HCT116 (cell line): ENCODE results near the gene ABHD3. TPM values are rescaled to one million over a fixed set of nuclear protein-coding genes. Genes with fewer than 3 reads are reported as not detected.

Experiments
- ATAC-seq: fragments of 200-7000 bp; cut with Tn5 transposase; 2 replicates; pipeline ENCODE4 v1.9.1; 2020; ENCODE audit warnings: mild to moderate bottlenecking, moderate library complexity
- BruUV-seq: library from RNA; stranded (reverse); fragments of 400-500 nt; replicated peaks from 2 replicates; lab custom pipeline; 2021; lab: Mats Ljungman, UMichigan
- CTCF ChIA-PET: fragments of 300-600 bp; sonication (Branson Sonifier 250); formaldehyde crosslinking; loops from one replicate; lab custom pipeline; 2021; ENCODE audit warnings: antibody characterized with exemption; lab: Charles Lee
- POLR2A ChIA-PET: fragments of 300-600, 350-600 bp; sonication (Branson Sonifier 250); formaldehyde crosslinking; loops from one replicate; lab custom pipeline; 2021; ENCODE audit warnings: antibody characterized with exemption; lab: Charles Lee
- RAD21 ChIA-PET, 2 experiments: fragments of 300-600 bp; sonication (Branson Sonifier 250); formaldehyde crosslinking; loops; one replicate each; lab custom pipeline; 2023; ENCODE audit warnings: low total read pairs in 2 of 2; ENCODE audit not compliant: uncharacterized antibody in 2 of 2, unreplicated experiment in 2 of 2, low non-redundant PET in 1 of 2; lab: Charles Lee
- DNase-seq: peaks from one replicate; pipeline ENCODE4 v3.0.0-alpha.2; 2010; ENCODE audit warnings: low read depth, low spot score
- H2AFZ ChIP-seq: fragments of 200-600 bp; shearing (Covaris generic), sonication (generic); 2 replicates; pipeline ENCODE4 v1.6.1; 2017; ENCODE audit warnings: low read depth, mixed run types, mixed read lengths, antibody characterized with exemption, low read length; ENCODE audit not compliant: poor library complexity, severe bottlenecking
- H3K27ac ChIP-seq: 2 replicates; pipeline ENCODE4 v1.5.1; 2012; ENCODE audit warnings: low read depth, low read length
- H3K27me3 ChIP-seq: fragments of 200-600 bp; sonication (generic); 2 replicates; pipeline ENCODE4 v1.6.1; 2016; ENCODE audit warnings: mixed run types, low read length, mixed read lengths; ENCODE audit not compliant: insufficient read depth
- H3K36me3 ChIP-seq, 2 experiments: fragments of 200-500 bp in 1 of 2; fragments of 200-600 bp in 1 of 2; sonication (Bioruptor generic) in 1 of 2; sonication (generic) in 1 of 2; 2 replicates each; pipeline versions ENCODE4 v1.5.1 to v1.6.1; 2014 to 2016; ENCODE audit warnings: low read length in 2 of 2, inconsistent platforms in 1 of 2, mixed read lengths in 1 of 2, mixed run types in 1 of 2; ENCODE audit not compliant: insufficient read depth in 2 of 2, control insufficient read depth in 1 of 2
- H3K4me1 ChIP-seq, 2 experiments: fragments of 200-600 bp in 1 of 2; sonication (generic) in 1 of 2; 2 replicates each; pipeline versions ENCODE4 v1.5.1 to v1.6.1; 2012 to 2017; ENCODE audit warnings: low read length in 2 of 2, inconsistent platforms in 1 of 2, mild to moderate bottlenecking in 1 of 2, mixed read lengths in 1 of 2, mixed run types in 1 of 2, moderate library complexity in 1 of 2; ENCODE audit not compliant: insufficient read depth in 2 of 2, control insufficient read depth in 1 of 2
- H3K4me2 ChIP-seq: fragments of 200-600 bp; sonication (generic); 2 replicates; pipeline ENCODE4 v1.6.1; 2017; ENCODE audit warnings: mixed run types, low read length, mixed read lengths
- H3K4me3 ChIP-seq, 2 experiments: fragments of 200-600 bp in 1 of 2; sonication (generic) in 1 of 2; replicated peaks in 1 of 2; 2 replicates each; pipeline ENCODE4 v1.5.1; 2011 to 2016; ENCODE audit warnings: low read length in 2 of 2, control low read depth in 1 of 2, low read depth in 1 of 2, mild to moderate bottlenecking in 1 of 2, mixed read lengths in 1 of 2, mixed run types in 1 of 2
- H3K79me2 ChIP-seq: fragments of 200-600 bp; sonication (generic); 2 replicates; pipeline ENCODE4 v1.6.1; 2017; ENCODE audit warnings: mild to moderate bottlenecking, mixed run types, low read length, moderate library complexity, mixed read lengths; ENCODE audit not compliant: insufficient read depth
- H3K9ac ChIP-seq: fragments of 200-600 bp; sonication (generic); 2 replicates; pipeline ENCODE4 v1.6.1; 2016; ENCODE audit warnings: low read length, mixed read lengths
- H3K9me2 ChIP-seq: fragments of 200-600 bp; sonication (generic), shearing (Covaris generic); 2 replicates; pipeline ENCODE4 v1.6.1; 2017; ENCODE audit warnings: mixed run types, mild to moderate bottlenecking, moderate library complexity; ENCODE audit not compliant: insufficient read depth
- H3K9me3 ChIP-seq, 2 experiments: fragments of 200-500 bp in 1 of 2; fragments of 200-600 bp in 1 of 2; sonication (Bioruptor generic) in 1 of 2; sonication (generic) in 1 of 2; 2 replicates each; pipeline ENCODE4 v1.6.1; 2014 to 2017; ENCODE audit warnings: low read length in 2 of 2, mixed read lengths in 2 of 2, inconsistent platforms in 1 of 2, low read depth in 1 of 2, mild to moderate bottlenecking in 1 of 2, mixed run types in 1 of 2, moderate library complexity in 1 of 2; ENCODE audit not compliant: control insufficient read depth in 1 of 2, insufficient read depth in 1 of 2
- H4K20me1 ChIP-seq: fragments of 200-600 bp; sonication (generic), shearing (Covaris generic); 2 replicates; pipeline ENCODE4 v1.6.1; 2017; ENCODE audit warnings: mixed run types, mild to moderate bottlenecking, moderate library complexity; ENCODE audit not compliant: insufficient read depth
- ELF1 ChIP-seq: IDR thresholded peaks from 2 replicates; pipeline ENCODE4 v1.6.1; 2012; ENCODE audit warnings: low read depth, borderline replicate concordance
- EZH2phosphoT487 ChIP-seq: fragments of 200-600 bp; IDR thresholded peaks from 2 replicates; pipeline ENCODE4 v1.6.1; 2018; ENCODE audit warnings: antibody characterized with exemption, borderline replicate concordance
- FOSL1 ChIP-seq: IDR thresholded peaks from 2 replicates; pipeline ENCODE4 v1.6.1; 2012; ENCODE audit warnings: low read depth
- JUND ChIP-seq: IDR thresholded peaks from 2 replicates; pipeline ENCODE4 v1.6.1; 2012
- POLR2AphosphoS5 ChIP-seq: IDR thresholded peaks from 2 replicates; pipeline ENCODE4 v1.6.1; 2011; ENCODE audit warnings: mild to moderate bottlenecking, low read depth, low read length, moderate library complexity
- RAD21 ChIP-seq: IDR thresholded peaks from 2 replicates; pipeline ENCODE4 v1.6.1; 2012; ENCODE audit warnings: low read depth, mild to moderate bottlenecking
- REST ChIP-seq: IDR thresholded peaks from 2 replicates; pipeline ENCODE4 v1.6.1; 2012; ENCODE audit warnings: low read depth
- SP1 ChIP-seq: IDR thresholded peaks from 2 replicates; pipeline ENCODE4 v1.6.1; 2012; ENCODE audit warnings: low read depth
- TCF7L2 ChIP-seq: IDR thresholded peaks from 2 replicates; pipeline ENCODE4 v1.7.0; 2011; ENCODE audit warnings: borderline replicate concordance, inconsistent platforms; ENCODE audit not compliant: insufficient read depth, insufficient read length; ENCODE audit errors: extremely low read depth
- ZNF274 ChIP-seq: fragments of 200-500 bp; sonication (Bioruptor generic); IDR thresholded peaks from 2 replicates; pipeline ENCODE4 v1.6.1; 2014; ENCODE audit warnings: mild to moderate bottlenecking, low read depth, low read length, inconsistent platforms
- intact Hi-C: fragments of 100-400 bp; cut with micrococcal nuclease; formaldehyde crosslinking; loops from 2 replicates; pipeline ENCODE4 v1.10.0; 2022
- total RNA-seq: library from RNA; stranded (reverse); gene quantifications from one replicate; pipeline ENCODE4 v1.2.1, GENCODE V29; 2021; ENCODE audit not compliant: unreplicated experiment
- TF ChIP-seq, protein P1 (sequence below): IDR thresholded peaks from 2 replicates; pipeline ENCODE4 v1.6.1; 2012
- TF ChIP-seq, protein P2 (sequence below): IDR thresholded peaks from 2 replicates; pipeline ENCODE4 v1.6.1; 2011; ENCODE audit warnings: mild to moderate bottlenecking, low read length, moderate library complexity; ENCODE audit not compliant: insufficient replicate concordance; ENCODE audit errors: extremely low read depth

The ABHD3 gene
- total RNA-seq, 1 experiment from 2014 or later: 29.9 TPM

- Histone ChIP-seq H3K9ac (no peak overlapping the region; the same call in 1 of the 2 replicates), H3K4me2 (peak overlapping the region; percentile 51), H4K20me1 (no peaks in the 10 kb centered on the region), H3K4me1 (peaks cover 56 to 72% of the 10 kb centered on the region in 2 experiments), H3K4me3 (no peak overlapping the region), H3K36me3 (peaks cover 0 to 4% of the 10 kb centered on the region in 2 experiments; a peak in 1 of 4 replicates), H3K9me3 (no peaks in the 10 kb centered on the region), H3K79me2 (no peaks in the 10 kb centered on the region), H3K27ac (no peak overlapping the region; the same call in 1 of the 2 replicates), H3K27me3 (no peaks in the 10 kb centered on the region), H2AFZ (no peak overlapping the region), H3K9me2 (no peaks in the 10 kb centered on the region)
- ChIA-PET RAD21 (no interaction called here), CTCF (no interaction called here), POLR2A (interaction anchor here (1.0 kb wide), 1 partner anchor 70 kb away, joined by 3 read pairs; no protein-coding TSS in a partner anchor)
- TF ChIP-seq POLR2AphosphoS5 (peak; percentile 37; the same call in 1 of the 2 replicates), SP1 (peak; percentile 32; the same call in 1 of the 2 replicates), FOSL1 (0 out of 2 replicates have a peak, but pooled peaks have one; percentile 23), EZH2phosphoT487 (no peak), ELF1 (peak; percentile 34)
- ATAC-seq: peak; percentile 33
- intact Hi-C loops: no loop called here
- DNase-seq: peak; percentile 13
- no TSS peak for BruUV-seq
These were observed 34.8 kb downstream of the ABHD3 start for GRCh38 chr18:21669736-21670285.

GRCh38 chr18:21664069-21664468 lies 40.5 kb downstream of the ABHD3 start:
- no peaks in the 10 kb centered on the region for H3K79me2 ChIP-seq
- no peak overlapping the region for H3K9ac ChIP-seq
- DNase-seq: no peak
- POLR2A ChIA-PET: no interaction called here
- H3K9me3 ChIP-seq: no peaks in the 10 kb centered on the region
- H3K4me1 ChIP-seq: peaks cover 13 to 18% of the 10 kb centered on the region in 2 experiments
- CTCF ChIA-PET: no interaction called here
- no peak overlapping the region for H3K4me3 ChIP-seq
- no peaks in the 10 kb centered on the region for H4K20me1 ChIP-seq
- ATAC-seq: no peak
- RAD21 ChIA-PET: no interaction called here
- intact Hi-C loops: no loop called here
- H3K27me3 ChIP-seq: no peaks in the 10 kb centered on the region
- H2AFZ ChIP-seq: no peak overlapping the region
- H3K9me2 ChIP-seq: no peaks in the 10 kb centered on the region
- H3K27ac ChIP-seq: no peak overlapping the region
- no TSS peak for BruUV-seq
- peaks cover 0 to 6% of the 10 kb centered on the region in 2 experiments; a peak in 2 of 4 replicates for H3K36me3 ChIP-seq
- no peak overlapping the region for H3K4me2 ChIP-seq
- no peak for TF ChIP-seq TCF7L2
- TF ChIP-seq REST: no peak
- no peak for TF ChIP-seq RAD21
- TF ChIP-seq, protein P1, sequence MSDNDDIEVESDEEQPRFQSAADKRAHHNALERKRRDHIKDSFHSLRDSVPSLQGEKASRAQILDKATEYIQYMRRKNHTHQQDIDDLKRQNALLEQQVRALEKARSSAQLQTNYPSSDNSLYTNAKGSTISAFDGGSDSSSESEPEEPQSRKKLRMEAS: no peak
- no peak for TF ChIP-seq POLR2AphosphoS5
- TF ChIP-seq, protein P2, sequence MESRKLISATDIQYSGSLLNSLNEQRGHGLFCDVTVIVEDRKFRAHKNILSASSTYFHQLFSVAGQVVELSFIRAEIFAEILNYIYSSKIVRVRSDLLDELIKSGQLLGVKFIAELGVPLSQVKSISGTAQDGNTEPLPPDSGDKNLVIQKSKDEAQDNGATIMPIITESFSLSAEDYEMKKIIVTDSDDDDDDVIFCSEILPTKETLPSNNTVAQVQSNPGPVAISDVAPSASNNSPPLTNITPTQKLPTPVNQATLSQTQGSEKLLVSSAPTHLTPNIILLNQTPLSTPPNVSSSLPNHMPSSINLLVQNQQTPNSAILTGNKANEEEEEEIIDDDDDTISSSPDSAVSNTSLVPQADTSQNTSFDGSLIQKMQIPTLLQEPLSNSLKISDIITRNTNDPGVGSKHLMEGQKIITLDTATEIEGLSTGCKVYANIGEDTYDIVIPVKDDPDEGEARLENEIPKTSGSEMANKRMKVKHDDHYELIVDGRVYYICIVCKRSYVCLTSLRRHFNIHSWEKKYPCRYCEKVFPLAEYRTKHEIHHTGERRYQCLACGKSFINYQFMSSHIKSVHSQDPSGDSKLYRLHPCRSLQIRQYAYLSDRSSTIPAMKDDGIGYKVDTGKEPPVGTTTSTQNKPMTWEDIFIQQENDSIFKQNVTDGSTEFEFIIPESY: no peak
- TF ChIP-seq ZNF274: no peak
- TF ChIP-seq JUND: no peak
